Panc1 (cell line): Measurements from ENCODE around the gene AP1B1. TPM values are rescaled to one million over a fixed set of nuclear protein-coding genes. Genes with fewer than 3 reads are reported as not detected.

ENCODE experiments used
- ATAC-seq: fragments of 200-7000 bp; cut with Tn5 transposase; 2 replicates; pipeline ENCODE4 v1.9.1; 2020; ENCODE audit warnings: mild to moderate bottlenecking, moderate library complexity
- BruUV-seq: library from RNA; stranded (reverse); fragments of 400-500 nt; replicated peaks from 2 replicates; lab custom pipeline; 2021; lab: Mats Ljungman, UMichigan
- CTCF ChIA-PET: fragments of 300-600 bp; sonication (Branson Sonifier 250); formaldehyde crosslinking; loops from one replicate; lab custom pipeline; 2022; ENCODE audit warnings: antibody characterized with exemption; lab: Charles Lee
- POLR2A ChIA-PET: fragments of 300-600 bp; sonication (Branson Sonifier 250); formaldehyde crosslinking; loops from one replicate; lab custom pipeline; 2022; ENCODE audit warnings: antibody characterized with exemption; lab: Charles Lee
- DNase-seq: peaks from one replicate; pipeline ENCODE4 v3.0.0-alpha.2; 2010; ENCODE audit warnings: low read depth, low spot score
- H3K27ac ChIP-seq: 2 replicates; pipeline ENCODE4 v1.5.1; 2011; ENCODE audit warnings: mild to moderate bottlenecking, low read length, inconsistent platforms
- H3K27me3 ChIP-seq: fragments of 200-500 bp; sonication (Bioruptor generic); 2 replicates; pipeline ENCODE4 v1.6.0; 2014; ENCODE audit warnings: low read length, inconsistent platforms; ENCODE audit not compliant: control insufficient read depth, insufficient read depth
- H3K36me3 ChIP-seq: fragments of 200-500 bp; sonication (Bioruptor generic); 2 replicates; pipeline ENCODE4 v1.5.1; 2014; ENCODE audit warnings: inconsistent platforms, mild to moderate bottlenecking, low read length, moderate library complexity; ENCODE audit not compliant: control insufficient read depth, insufficient read depth
- H3K4me1 ChIP-seq: 2 replicates; pipeline ENCODE4 v1.5.1; 2011; ENCODE audit warnings: inconsistent platforms, mild to moderate bottlenecking, low read length, moderate library complexity; ENCODE audit not compliant: control insufficient read depth, insufficient read depth
- H3K4me3 ChIP-seq, 2 experiments: 2 replicates each; pipeline ENCODE4 v1.5.1; 2011 to 2012; ENCODE audit warnings: low read depth in 2 of 2, low read length in 2 of 2, mild to moderate bottlenecking in 2 of 2, inconsistent platforms in 1 of 2, moderate library complexity in 1 of 2
- H3K9me3 ChIP-seq: fragments of 200-500 bp; sonication (Bioruptor generic); 2 replicates; pipeline ENCODE4 v1.5.1; 2014; ENCODE audit warnings: low read depth, mild to moderate bottlenecking, inconsistent platforms, low read length, moderate library complexity; ENCODE audit not compliant: control insufficient read depth, insufficient read depth
- CTCF ChIP-seq: fragments of 450-650 bp; IDR thresholded peaks from 2 replicates; pipeline ENCODE4 v1.5.1; 2017; ENCODE audit warnings: mild to moderate bottlenecking
- POLR2AphosphoS5 ChIP-seq: IDR thresholded peaks from 2 replicates; pipeline ENCODE4 v1.6.1; 2012; ENCODE audit warnings: mild to moderate bottlenecking, low read depth, low read length, moderate library complexity
- REST ChIP-seq, 2 experiments: IDR thresholded peaks; 2 replicates each; pipeline ENCODE4 v1.6.1; 2011 to 2012; ENCODE audit warnings: low read depth in 2 of 2, control low read depth in 1 of 2, low read length in 1 of 2, mild to moderate bottlenecking in 1 of 2, moderate library complexity in 1 of 2; ENCODE audit not compliant: insufficient read depth in 1 of 2
- SIN3A ChIP-seq: IDR thresholded peaks from 2 replicates; pipeline ENCODE4 v1.6.1; 2012; ENCODE audit warnings: low read depth, mild to moderate bottlenecking, low read length, moderate library complexity, borderline replicate concordance; ENCODE audit not compliant: insufficient read depth
- TCF7L2 ChIP-seq: IDR thresholded peaks from 2 replicates; pipeline ENCODE4 v1.6.1; 2011; ENCODE audit warnings: mild to moderate bottlenecking, low read depth, low read length, inconsistent platforms
- in situ Hi-C: cut with HindIII; loops from 2 replicates; pipeline ENCODE4 v1.10.0; 2016; ENCODE audit warnings: low sequenced_read_pairs, low pct_unique_long_range_greater_than_20kb
- intact Hi-C: fragments of 100-400 bp; cut with micrococcal nuclease; formaldehyde crosslinking; loops from one replicate; pipeline ENCODE4 v1.10.0; 2022; ENCODE audit not compliant: unreplicated experiment
- total RNA-seq: library from RNA; stranded (reverse); gene quantifications from one replicate; pipeline ENCODE4 v1.2.1, GENCODE V29; 2021; ENCODE audit not compliant: unreplicated experiment

Gene AP1B1
- total RNA-seq, 1 experiment from 2014 or later = 48.6 TPM

- intact Hi-C loops = no loop called here
- Histone ChIP-seq H3K9me3 (no peaks in the 10 kb centered on the region), H3K27me3 (no peaks in the 10 kb centered on the region), H3K4me1 (peaks cover 4% of the 10 kb centered on the region), H3K4me3 (no peak overlapping the region), H3K27ac (no peak overlapping the region), H3K36me3 (no peaks in the 10 kb centered on the region)
- ChIA-PET CTCF (no interaction called here), POLR2A (no interaction called here)
- BruUV-seq = no TSS peak
- DNase-seq (no peak), ATAC-seq (no peak)
- in situ Hi-C loops = no loop called here
- no peak for TF ChIP-seq POLR2AphosphoS5
- TF ChIP-seq TCF7L2 = no peak
- TF ChIP-seq SIN3A = no peak
- no peak for TF ChIP-seq CTCF
- no peak for TF ChIP-seq REST (IDR thresholded peaks at IDR 0.05; ENCODE audit: insufficient read depth in 1 of 2, low read depth in 2 of 2, low read length in 1 of 2)
Observed at GRCh38 chr22:29342177-29342576, 46.2 kb downstream of the AP1B1 start.

GRCh38 chr22:29341849-29342127, 46.6 kb downstream of the AP1B1 start:
- ChIA-PET CTCF (no interaction called here), POLR2A (no interaction called here)
- intact Hi-C loops = no loop called here
- H3K9me3 ChIP-seq = no peaks in the 10 kb centered on the region
- no peak for ATAC-seq
- H3K27me3 ChIP-seq = no peaks in the 10 kb centered on the region
- no peak for DNase-seq
- peaks cover 4% of the 10 kb centered on the region for H3K4me1 ChIP-seq
- TF ChIP-seq REST (IDR thresholded peaks at IDR 0.05; ENCODE audit: insufficient read depth in 1 of 2, low read depth in 2 of 2, low read length in 1 of 2) (no peak), TCF7L2 (no peak), SIN3A (no peak), CTCF (no peak), POLR2AphosphoS5 (no peak)
- in situ Hi-C loops = no loop called here
- H3K27ac ChIP-seq = no peak overlapping the region
- no peak overlapping the region for H3K4me3 ChIP-seq
- no TSS peak for BruUV-seq
- no peaks in the 10 kb centered on the region for H3K36me3 ChIP-seq
